Activated B cell treated with CpG ODN at 0.5 μM for 24 hours (primary cell): ENCODE data around the gene PSMB9. TPM values are rescaled to one million over a fixed set of nuclear protein-coding genes. Genes with fewer than 3 reads are reported as not detected.

Experiments used
- ATAC-seq: fragments of 200-7000 bp; cut with Tn5 transposase; one replicate; pipeline ENCODE4 v1.10.0; 2021; ENCODE audit warnings: low read depth, mild to moderate bottlenecking, moderate library complexity
- CTCF ChIA-PET: fragments of 350-600 bp; sonication (Branson Sonifier 250); formaldehyde crosslinking; loops from one replicate; lab custom pipeline; 2021; ENCODE audit warnings: antibody characterized with exemption; lab: Charles Lee
- POLR2A ChIA-PET: fragments of 350-600 bp; sonication (Branson Sonifier 250); formaldehyde crosslinking; loops from one replicate; lab custom pipeline; 2021; ENCODE audit warnings: antibody characterized with exemption; lab: Charles Lee
- DNase-seq: peaks from one replicate; pipeline ENCODE4 v3.0.0; 2022
- H3K27ac Mint-ChIP-seq: one replicate; pipeline ENCODE4 v1.8.0; 2020; ENCODE audit warnings: mixed read lengths
- H3K27me3 Mint-ChIP-seq: one replicate; pipeline ENCODE4 v1.8.0; 2021; ENCODE audit warnings: mixed read lengths
- H3K36me3 Mint-ChIP-seq: one replicate; pipeline ENCODE4 v1.8.0; 2021; ENCODE audit warnings: low read depth, mixed read lengths
- H3K4me1 Mint-ChIP-seq: one replicate; pipeline ENCODE4 v1.8.0; 2021; ENCODE audit warnings: mixed read lengths
- H3K4me3 Mint-ChIP-seq: one replicate; pipeline ENCODE4 v1.8.0; 2020; ENCODE audit warnings: mild to moderate bottlenecking, mixed read lengths
- H3K9me3 Mint-ChIP-seq: one replicate; pipeline ENCODE4 v1.8.0; 2020; ENCODE audit warnings: mixed read lengths
- intact Hi-C: fragments of 100-400 bp; cut with micrococcal nuclease; formaldehyde crosslinking; loops from one replicate; pipeline ENCODE4 v1.15.1; 2024
- total RNA-seq: library from RNA; stranded (reverse); gene quantifications from 2 replicates; pipeline ENCODE4 v1.2.3, GENCODE V29; 2022
- TF ChIP-seq, protein P1 (sequence below): fragments of 200-600 bp; IDR thresholded peaks from one replicate; pipeline ENCODE4 v1.8.0; 2022; ENCODE audit warnings: antibody characterized with exemption, mild to moderate bottlenecking

Gene PSMB9
- total RNA-seq, 1 donor from 2014 or later, result 198 TPM

GRCh38 chr6:32842021-32842650 is 11.9 kb upstream of the PSMB9 start:
- CTCF ChIA-PET, result interaction anchor here (1.1 to 9.7 kb wide), 4 partner anchors 12 to 143 kb away, joined by 5 to 218 read pairs (median 110); partner anchors contain the start of genes PSMB9 and TAP1
- intact Hi-C loops, result loop anchor here (5.0 kb wide), 1 partner anchor 575 kb away; the partner anchor contains the start of gene CUTA
- H3K27ac Mint-ChIP-seq, result peak overlapping the region; percentile 100
- no peak for DNase-seq
- no peaks in the 10 kb centered on the region for H3K9me3 Mint-ChIP-seq
- peaks cover 85% of the 10 kb centered on the region for H3K4me1 Mint-ChIP-seq
- H3K4me3 Mint-ChIP-seq, result peak overlapping the region; percentile 99
- H3K27me3 Mint-ChIP-seq, result no peaks in the 10 kb centered on the region
- ATAC-seq, result no peak
- POLR2A ChIA-PET, result interaction anchor here (0.6 to 11.9 kb wide), 11 partner anchors 9 to 231 kb away, joined by 3 to 904 read pairs (median 4); partner anchors contain the start of genes BRD2, HLA-DPA1, PSMB9 and TAP1
- H3K36me3 Mint-ChIP-seq, result peaks cover 81% of the 10 kb centered on the region
- TF ChIP-seq, protein P1, sequence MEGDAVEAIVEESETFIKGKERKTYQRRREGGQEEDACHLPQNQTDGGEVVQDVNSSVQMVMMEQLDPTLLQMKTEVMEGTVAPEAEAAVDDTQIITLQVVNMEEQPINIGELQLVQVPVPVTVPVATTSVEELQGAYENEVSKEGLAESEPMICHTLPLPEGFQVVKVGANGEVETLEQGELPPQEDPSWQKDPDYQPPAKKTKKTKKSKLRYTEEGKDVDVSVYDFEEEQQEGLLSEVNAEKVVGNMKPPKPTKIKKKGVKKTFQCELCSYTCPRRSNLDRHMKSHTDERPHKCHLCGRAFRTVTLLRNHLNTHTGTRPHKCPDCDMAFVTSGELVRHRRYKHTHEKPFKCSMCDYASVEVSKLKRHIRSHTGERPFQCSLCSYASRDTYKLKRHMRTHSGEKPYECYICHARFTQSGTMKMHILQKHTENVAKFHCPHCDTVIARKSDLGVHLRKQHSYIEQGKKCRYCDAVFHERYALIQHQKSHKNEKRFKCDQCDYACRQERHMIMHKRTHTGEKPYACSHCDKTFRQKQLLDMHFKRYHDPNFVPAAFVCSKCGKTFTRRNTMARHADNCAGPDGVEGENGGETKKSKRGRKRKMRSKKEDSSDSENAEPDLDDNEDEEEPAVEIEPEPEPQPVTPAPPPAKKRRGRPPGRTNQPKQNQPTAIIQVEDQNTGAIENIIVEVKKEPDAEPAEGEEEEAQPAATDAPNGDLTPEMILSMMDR, result no peak

- Mint-ChIP-seq H3K27me3 (no peaks in the 10 kb centered on the region), H3K4me1 (peaks cover 85% of the 10 kb centered on the region), H3K4me3 (peak overlapping the region; percentile 99), H3K27ac (peak overlapping the region; percentile 100), H3K9me3 (no peaks in the 10 kb centered on the region), H3K36me3 (peaks cover 81% of the 10 kb centered on the region)
- DNase-seq, result no peak
- CTCF ChIA-PET, result interaction anchor here (1.1 to 9.7 kb wide), 4 partner anchors 12 to 142 kb away, joined by 5 to 218 read pairs (median 110); partner anchors contain the start of genes PSMB9 and TAP1
- POLR2A ChIA-PET, result interaction anchor here (0.9 to 11.9 kb wide), 7 partner anchors 8 to 128 kb away, joined by 3 to 904 read pairs (median 25); partner anchors contain the start of genes BRD2, HLA-DMA, PSMB9 and TAP1
- intact Hi-C loops, result loop anchor here (5.0 kb wide), 1 partner anchor 575 kb away; the partner anchor contains the start of gene CUTA
- TF ChIP-seq, protein P1, result no peak
- no peak for ATAC-seq
These were observed 11.3 kb upstream of the PSMB9 start for GRCh38 chr6:32842690-32843089.

- Mint-ChIP-seq H3K36me3 (peaks cover 87% of the 10 kb centered on the region), H3K27ac (peak overlapping the region; percentile 100), H3K9me3 (no peaks in the 10 kb centered on the region), H3K4me3 (peak overlapping the region; percentile 99), H3K27me3 (no peaks in the 10 kb centered on the region), H3K4me1 (peaks cover 91% of the 10 kb centered on the region)
- intact Hi-C loops, result loop anchor here (5.0 kb wide), 1 partner anchor 574 kb away; the partner anchor contains the start of gene CUTA
- TF ChIP-seq, protein P1, result no peak
- ChIA-PET CTCF (interaction anchor here (1.1 to 9.7 kb wide), 4 partner anchors 11 to 142 kb away, joined by 5 to 218 read pairs (median 114); partner anchors contain the start of genes PSMB9 and TAP1), POLR2A (interaction anchor here (0.6 to 11.9 kb wide), 19 partner anchors 8 to 653 kb away, joined by 3 to 904 read pairs (median 7); partner anchors contain the start of genes BRD2, HLA-DMA, HLA-DOB and HLA-DQB1)
- ATAC-seq, result no peak
- no peak for DNase-seq
These were observed 10.5 kb upstream of the PSMB9 start for GRCh38 chr6:32843331-32843978.

- intact Hi-C loops, result loop anchor here (1.0 to 5.0 kb wide), 4 partner anchors 9 to 573 kb away; partner anchors contain the start of genes CUTA, HLA-DMB and TAP1
- ATAC-seq, result peak; percentile 78
- Mint-ChIP-seq H3K36me3 (peaks cover 92% of the 10 kb centered on the region), H3K9me3 (no peaks in the 10 kb centered on the region), H3K27me3 (no peaks in the 10 kb centered on the region), H3K4me3 (peak within 1 kb of the TSS; percentile 99), H3K27ac (peak within 1 kb of the TSS; percentile 100), H3K4me1 (peaks cover 92% of the 10 kb centered on the region)
- ChIA-PET CTCF (interaction anchor here (0.9 to 9.7 kb wide), 4 partner anchors 10 to 141 kb away, joined by 3 to 218 read pairs (median 18); partner anchors contain the start of genes PSMB9 and TAP1), POLR2A (interaction anchor here (0.6 to 11.9 kb wide), 55 partner anchors 13 to 1048 kb away, joined by 3 to 904 read pairs (median 5); partner anchors contain the start of genes AGPAT1, ATF6B, B3GALT4 and BRD2)
- DNase-seq, result peak; percentile 96
- TF ChIP-seq, protein P1, result no peak
These were observed 9.8 kb upstream of the PSMB9 start, which contains the start of gene PSMB8 for GRCh38 chr6:32843979-32844838. Gene PSMB8, minus strand, starts transcription at chr6:32844047. Its CDS starts 51 bp downstream, at chr6:32843996.
